ENCODE measurements around the gene CELF5. TPM values are rescaled to one million over a fixed set of nuclear protein-coding genes. Genes with fewer than 3 reads are reported as not detected.
A peak's percentile ranks its signal among the peaks of the same experiment; 100 is the strongest.
"Not testable (repeated sequence)": the region's sequence is repeated elsewhere in the genome, so short reads cannot be mapped to it uniquely, and the experiment has no call there.

The CELF5 gene
- total RNA-seq, 2 experiments from 2014 or later = 0.20 to 0.56 TPM

GRCh38 chr19:3233116-3233515 lies 8.7 kb downstream of the CELF5 start:
- TF ChIP-seq, protein P1, sequence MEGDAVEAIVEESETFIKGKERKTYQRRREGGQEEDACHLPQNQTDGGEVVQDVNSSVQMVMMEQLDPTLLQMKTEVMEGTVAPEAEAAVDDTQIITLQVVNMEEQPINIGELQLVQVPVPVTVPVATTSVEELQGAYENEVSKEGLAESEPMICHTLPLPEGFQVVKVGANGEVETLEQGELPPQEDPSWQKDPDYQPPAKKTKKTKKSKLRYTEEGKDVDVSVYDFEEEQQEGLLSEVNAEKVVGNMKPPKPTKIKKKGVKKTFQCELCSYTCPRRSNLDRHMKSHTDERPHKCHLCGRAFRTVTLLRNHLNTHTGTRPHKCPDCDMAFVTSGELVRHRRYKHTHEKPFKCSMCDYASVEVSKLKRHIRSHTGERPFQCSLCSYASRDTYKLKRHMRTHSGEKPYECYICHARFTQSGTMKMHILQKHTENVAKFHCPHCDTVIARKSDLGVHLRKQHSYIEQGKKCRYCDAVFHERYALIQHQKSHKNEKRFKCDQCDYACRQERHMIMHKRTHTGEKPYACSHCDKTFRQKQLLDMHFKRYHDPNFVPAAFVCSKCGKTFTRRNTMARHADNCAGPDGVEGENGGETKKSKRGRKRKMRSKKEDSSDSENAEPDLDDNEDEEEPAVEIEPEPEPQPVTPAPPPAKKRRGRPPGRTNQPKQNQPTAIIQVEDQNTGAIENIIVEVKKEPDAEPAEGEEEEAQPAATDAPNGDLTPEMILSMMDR (IDR thresholded peaks at IDR 0.05) = no peak
- Mint-ChIP-seq H3K4me3 (no peak overlapping the region), H3K36me3 (ENCODE audit: low read depth) (no peaks in the 10 kb centered on the region), H3K27me3 (peaks cover 9% of the 10 kb centered on the region), H3K4me1 (ENCODE audit: low read depth) (no peaks in the 10 kb centered on the region), H3K9me3 (no peaks in the 10 kb centered on the region), H3K27ac (no peak overlapping the region)
- intact Hi-C loops (cut with micrococcal nuclease) = no loop called here
- CTCF ChIA-PET = no interaction called here
- POLR2A ChIA-PET = interaction anchor here (1.0 kb wide), 1 partner anchor 20 kb away, joined by 4 read pairs; no protein-coding TSS in a partner anchor
- ATAC-seq (no peak), DNase-seq (no peak)

GRCh38 chr19:3233831-3234230 lies 9.4 kb downstream of the CELF5 start:
- H3K27me3 Mint-ChIP-seq = peaks cover 8% of the 10 kb centered on the region
- H3K4me1 Mint-ChIP-seq (ENCODE audit: low read depth) = no peaks in the 10 kb centered on the region
- no peaks in the 10 kb centered on the region for H3K36me3 Mint-ChIP-seq (ENCODE audit: low read depth)
- DNase-seq (no peak), ATAC-seq (no peak)
- TF ChIP-seq, protein P1 (IDR thresholded peaks at IDR 0.05) = no peak
- H3K27ac Mint-ChIP-seq = no peak overlapping the region
- ChIA-PET CTCF (interaction anchor here (0.8 to 1.0 kb wide), 2 partner anchors 16 to 19 kb away, joined by 3 read pairs; no protein-coding TSS in a partner anchor), POLR2A (interaction anchor here (1.0 kb wide), 1 partner anchor 19 kb away, joined by 4 read pairs; no protein-coding TSS in a partner anchor)
- H3K4me3 Mint-ChIP-seq = no peak overlapping the region
- intact Hi-C loops (cut with micrococcal nuclease) = no loop called here
- no peaks in the 10 kb centered on the region for H3K9me3 Mint-ChIP-seq

DNA sequence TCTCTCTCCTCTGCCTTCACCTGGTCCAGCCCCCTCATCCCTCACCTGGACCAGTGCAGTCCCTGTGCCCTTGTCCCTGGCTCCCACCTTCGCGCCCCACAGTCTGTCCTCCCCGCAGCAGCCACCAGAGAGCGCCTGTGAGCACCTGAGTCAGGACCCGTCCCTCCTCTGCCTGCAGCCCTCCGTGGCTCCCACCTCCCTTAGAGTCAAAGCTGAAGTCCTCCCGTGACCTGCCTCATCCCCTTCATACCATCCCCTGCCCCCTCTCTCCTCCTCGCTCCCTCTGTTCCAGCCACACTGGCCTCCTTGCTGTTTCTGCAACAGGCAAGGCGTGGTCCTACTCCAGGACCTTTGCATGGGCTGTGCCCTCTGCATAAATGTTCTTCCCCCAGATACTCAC lies 10.3 kb downstream of the CELF5 start:
- Mint-ChIP-seq H3K27me3 (peaks cover 1% of the 10 kb centered on the region), H3K4me3 (no peak overlapping the region), H3K4me1 (ENCODE audit: low read depth) (no peaks in the 10 kb centered on the region), H3K27ac (no peak overlapping the region), H3K9me3 (no peaks in the 10 kb centered on the region), H3K36me3 (ENCODE audit: low read depth) (no peaks in the 10 kb centered on the region)
- POLR2A ChIA-PET = no interaction called here
- DNase-seq (peak; percentile 57), ATAC-seq (no peak)
- TF ChIP-seq, protein P1 (IDR thresholded peaks at IDR 0.05) = peak; percentile 38
- CTCF ChIA-PET = no interaction called here
- intact Hi-C loops (cut with micrococcal nuclease) = no loop called here

- H3K27ac Mint-ChIP-seq; H3K4me3 Mint-ChIP-seq; intact Hi-C loops (cut with micrococcal nuclease); POLR2A ChIA-PET; CTCF ChIA-PET; H3K27me3 Mint-ChIP-seq; ATAC-seq; H3K36me3 Mint-ChIP-seq (ENCODE audit: low read depth); DNase-seq; H3K9me3 Mint-ChIP-seq; H3K4me1 Mint-ChIP-seq (ENCODE audit: low read depth): not testable (repeated sequence)
Measured at GRCh38 chr19:3235604-3236003, 11.1 kb downstream of the CELF5 start.

DNA sequence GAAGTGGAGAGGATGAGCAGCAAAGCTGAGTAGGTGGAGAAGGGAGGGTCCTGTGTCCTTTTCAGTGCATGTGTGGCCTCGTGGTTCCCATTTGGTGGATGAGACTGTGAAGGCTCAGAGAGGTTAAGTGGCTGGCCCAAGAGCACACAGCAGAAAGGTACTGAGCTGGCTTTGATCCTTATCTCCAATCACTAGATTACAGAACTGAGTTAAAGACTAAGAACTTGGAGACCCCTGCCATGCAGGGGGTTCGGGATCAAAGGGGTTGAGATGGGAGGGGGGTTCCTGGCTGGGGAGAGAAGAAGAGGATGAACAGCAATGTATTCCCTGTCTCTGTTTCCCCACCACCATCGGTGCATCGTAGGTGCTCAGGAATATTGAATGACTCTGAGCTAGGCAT lies 11.8 kb downstream of the CELF5 start:
- no peak overlapping the region for H3K4me3 Mint-ChIP-seq
- peaks cover 1% of the 10 kb centered on the region for H3K27me3 Mint-ChIP-seq
- intact Hi-C loops (cut with micrococcal nuclease) = no loop called here
- H3K27ac Mint-ChIP-seq = no peak overlapping the region
- ChIA-PET POLR2A (no interaction called here), CTCF (no interaction called here)
- H3K9me3 Mint-ChIP-seq = no peaks in the 10 kb centered on the region
- DNase-seq = no peak
- TF ChIP-seq, protein P1 (IDR thresholded peaks at IDR 0.05) = no peak
- H3K36me3 Mint-ChIP-seq (ENCODE audit: low read depth) = no peaks in the 10 kb centered on the region
- ATAC-seq = no peak
- no peaks in the 10 kb centered on the region for H3K4me1 Mint-ChIP-seq (ENCODE audit: low read depth)
